Astrocyte (in vitro differentiated cells and primary cell): ENCODE measurements around the gene PPP3CA. TPM values are rescaled to one million over a fixed set of nuclear protein-coding genes. Genes with fewer than 3 reads are reported as not detected.

Source experiments
- DNase-seq: peaks from one replicate; pipeline ENCODE4 v3.0.0-alpha.2; 2010; ENCODE audit warnings: low read depth
- FAIRE-seq: peaks from 2 replicates; lab custom pipeline; 2011; peaks lifted over from hg19 to GRCh38; lab: Jason Lieb, UNC
- H2AFZ ChIP-seq: 2 replicates; pipeline ENCODE4 v1.6.0; 2012; ENCODE audit warnings: low read depth, low read length, inconsistent platforms
- H3K27ac ChIP-seq: 2 replicates; pipeline ENCODE4 v1.5.1; 2011; ENCODE audit warnings: low read depth, low read length, inconsistent platforms
- H3K27me3 ChIP-seq: 2 replicates; pipeline ENCODE4 v1.6.0; 2011; ENCODE audit warnings: low read length, inconsistent platforms; ENCODE audit not compliant: insufficient read depth
- H3K36me3 ChIP-seq: 2 replicates; pipeline ENCODE4 v1.5.1; 2011; ENCODE audit warnings: low read length, inconsistent platforms; ENCODE audit not compliant: insufficient read depth
- H3K4me1 ChIP-seq: 2 replicates; pipeline ENCODE4 v1.5.1; 2011; ENCODE audit warnings: low read length, inconsistent platforms; ENCODE audit not compliant: insufficient read depth
- H3K4me2 ChIP-seq: 2 replicates; pipeline ENCODE4 v1.6.0; 2012; ENCODE audit warnings: low read length, inconsistent platforms
- H3K4me3 ChIP-seq: 2 replicates; pipeline ENCODE4 v1.5.1; 2011; ENCODE audit warnings: low read depth, mild to moderate bottlenecking, low read length, inconsistent platforms; ENCODE audit not compliant: insufficient read depth
- H3K79me2 ChIP-seq: 2 replicates; pipeline ENCODE4 v1.6.0; 2012; ENCODE audit warnings: mild to moderate bottlenecking, low read length, inconsistent platforms; ENCODE audit not compliant: insufficient read depth
- H3K9ac ChIP-seq: 2 replicates; pipeline ENCODE4 v1.6.0; 2012; ENCODE audit warnings: mild to moderate bottlenecking, low read length, inconsistent platforms
- H3K9me3 ChIP-seq: 2 replicates; pipeline ENCODE4 v1.5.1; 2012; ENCODE audit warnings: low read depth, mild to moderate bottlenecking, low read length, inconsistent platforms; ENCODE audit not compliant: insufficient read depth
- H4K20me1 ChIP-seq: 2 replicates; pipeline ENCODE4 v1.6.0; 2012; ENCODE audit warnings: low read length, inconsistent platforms; ENCODE audit not compliant: insufficient read depth
- H3K27ac Mint-ChIP-seq: one replicate; pipeline ENCODE4 v1.8.0; 2021; ENCODE audit warnings: mild to moderate bottlenecking, mixed read lengths; ENCODE audit not compliant: unreplicated experiment
- H3K27me3 Mint-ChIP-seq: one replicate; pipeline ENCODE4 v1.8.0; 2021; ENCODE audit warnings: low read depth, mixed read lengths; ENCODE audit not compliant: unreplicated experiment
- H3K36me3 Mint-ChIP-seq: one replicate; pipeline ENCODE4 v1.8.0; 2021; ENCODE audit warnings: low read depth, mixed read lengths; ENCODE audit not compliant: unreplicated experiment
- H3K4me1 Mint-ChIP-seq: one replicate; pipeline ENCODE4 v1.8.0; 2021; ENCODE audit warnings: low read depth, mixed read lengths; ENCODE audit not compliant: unreplicated experiment
- H3K4me3 Mint-ChIP-seq: one replicate; pipeline ENCODE4 v1.8.0; 2021; ENCODE audit warnings: mild to moderate bottlenecking, moderate library complexity, mixed read lengths; ENCODE audit not compliant: unreplicated experiment
- H3K9me3 Mint-ChIP-seq: one replicate; pipeline ENCODE4 v1.8.0; 2021; ENCODE audit warnings: mild to moderate bottlenecking, mixed read lengths; ENCODE audit not compliant: unreplicated experiment
- CTCF ChIP-seq: IDR thresholded peaks from 2 replicates; pipeline ENCODE4 v1.5.1; 2011; ENCODE audit warnings: low read depth, mild to moderate bottlenecking, inconsistent platforms, low read length, moderate library complexity; ENCODE audit not compliant: insufficient read depth
- EZH2 ChIP-seq: IDR thresholded peaks from 2 replicates; pipeline ENCODE4 v1.6.1; 2012; ENCODE audit warnings: mild to moderate bottlenecking, low read length, inconsistent platforms; ENCODE audit not compliant: insufficient read depth
- total RNA-seq: library from RNA; stranded (reverse); gene quantifications from 2 replicates; pipeline ENCODE4 v1.2.1, GENCODE V29; 2021

Gene PPP3CA
- total RNA-seq, 1 donor from 2014 or later, result 101 TPM

- Histone ChIP-seq H3K9me3 (no peaks in the 10 kb centered on the region), H3K4me3 (no peak overlapping the region), H3K4me2 (no peak overlapping the region), H3K36me3 (no peaks in the 10 kb centered on the region), H4K20me1 (peaks cover 93% of the 10 kb centered on the region), H2AFZ (no peak overlapping the region), H3K9ac (no peak overlapping the region), H3K79me2 (peaks cover 96% of the 10 kb centered on the region), H3K27ac (no peak overlapping the region), H3K4me1 (no peaks in the 10 kb centered on the region), H3K27me3 (no peaks in the 10 kb centered on the region)
- no peak for FAIRE-seq
- H3K27me3 Mint-ChIP-seq, result no peaks in the 10 kb centered on the region
- H3K27ac Mint-ChIP-seq, result no peak overlapping the region
- no peak for DNase-seq
- no peaks in the 10 kb centered on the region for H3K9me3 Mint-ChIP-seq
- TF ChIP-seq CTCF (no peak), EZH2 (no peak)
- H3K4me3 Mint-ChIP-seq, result no peak overlapping the region
- H3K36me3 Mint-ChIP-seq, result peaks cover 6% of the 10 kb centered on the region
- H3K4me1 Mint-ChIP-seq, result peaks cover 23% of the 10 kb centered on the region
Measured at GRCh38 chr4:101334963-101335572, 12.3 kb downstream of the PPP3CA start.

- Mint-ChIP-seq H3K9me3 (no peaks in the 10 kb centered on the region), H3K27ac (no peak overlapping the region), H3K36me3 (peaks cover 6% of the 10 kb centered on the region), H3K27me3 (no peaks in the 10 kb centered on the region), H3K4me1 (peaks cover 17% of the 10 kb centered on the region), H3K4me3 (no peak overlapping the region)
- Histone ChIP-seq H3K27ac (no peak overlapping the region), H3K36me3 (no peaks in the 10 kb centered on the region), H3K27me3 (no peaks in the 10 kb centered on the region), H4K20me1 (peaks cover 95% of the 10 kb centered on the region), H3K9me3 (no peaks in the 10 kb centered on the region), H3K9ac (no peak overlapping the region), H3K4me2 (no peak overlapping the region), H2AFZ (no peak overlapping the region), H3K4me1 (no peaks in the 10 kb centered on the region), H3K4me3 (no peak overlapping the region), H3K79me2 (peaks cover 97% of the 10 kb centered on the region)
- FAIRE-seq (no peak), DNase-seq (no peak)
- no peak for TF ChIP-seq CTCF
- TF ChIP-seq EZH2, result no peak
Measured at GRCh38 chr4:101332424-101332823, 14.9 kb downstream of the PPP3CA start.

- peaks cover 19% of the 10 kb centered on the region for H3K4me1 Mint-ChIP-seq
- DNase-seq, result peak; percentile 42
- H3K79me2 ChIP-seq, result peaks cover 97% of the 10 kb centered on the region
Measured at GRCh38 chr4:101331017-101331416, 16.3 kb downstream of the PPP3CA start.

More at GRCh38 chr4:101331017-101331416, 16.3 kb downstream of the PPP3CA start:
- no peak for FAIRE-seq
- H3K4me3 Mint-ChIP-seq, result no peak overlapping the region
- H3K27ac ChIP-seq, result no peak overlapping the region
- peaks cover 6% of the 10 kb centered on the region for H3K36me3 Mint-ChIP-seq
- H3K27me3 ChIP-seq, result no peaks in the 10 kb centered on the region
- no peaks in the 10 kb centered on the region for H3K4me1 ChIP-seq
- TF ChIP-seq EZH2 (no peak), CTCF (no peak)
- peaks cover 88% of the 10 kb centered on the region for H4K20me1 ChIP-seq
- no peaks in the 10 kb centered on the region for H3K9me3 Mint-ChIP-seq
- no peak overlapping the region for H3K4me3 ChIP-seq
- H3K4me2 ChIP-seq, result no peak overlapping the region
- H3K36me3 ChIP-seq, result no peaks in the 10 kb centered on the region
- H3K9me3 ChIP-seq, result no peaks in the 10 kb centered on the region
- H3K27me3 Mint-ChIP-seq, result no peaks in the 10 kb centered on the region
- no peak overlapping the region for H3K27ac Mint-ChIP-seq
- H3K9ac ChIP-seq, result no peak overlapping the region
- no peak overlapping the region for H2AFZ ChIP-seq
